HEK293T (cell line): ENCODE measurements around the gene KRTAP5-7.
"Not testable (repeated sequence)": the region's sequence is repeated elsewhere in the genome, so short reads cannot be mapped to it uniquely, and the experiment has no call there.

ENCODE experiments used
- CTCF ChIA-PET: fragments of 350-600 bp; formaldehyde crosslinking; extraction: SDS; loops from one replicate; lab custom pipeline; 2021; ENCODE audit warnings: antibody characterized with exemption, inconsistent platforms; lab: Yijun Ruan, JAX
- POLR2A ChIA-PET: fragments of 350-600 bp; formaldehyde crosslinking; extraction: SDS; loops from one replicate; lab custom pipeline; 2020; ENCODE audit warnings: antibody characterized with exemption, inconsistent platforms; lab: Yijun Ruan, JAX
- DNase-seq: peaks from one replicate; pipeline ENCODE4 v3.0.0; 2012; ENCODE audit warnings: mixed read lengths; ENCODE audit errors: extremely low spot score
- ARNT ChIP-seq: fragments of 450-650 bp; IDR thresholded peaks from 2 replicates; pipeline ENCODE4 v1.6.1; 2017; ENCODE audit warnings: mild to moderate bottlenecking
- BHLHE40 ChIP-seq: fragments of 450-650 bp; IDR thresholded peaks from 2 replicates; pipeline ENCODE4 v1.6.1; 2016; ENCODE audit warnings: mild to moderate bottlenecking, moderate library complexity, borderline replicate concordance
- CTBP1 ChIP-seq: fragments of 450-650 bp; IDR thresholded peaks from 2 replicates; pipeline ENCODE4 v1.6.1; 2016; ENCODE audit warnings: borderline replicate concordance
- ELF4 ChIP-seq: fragments of 450-650 bp; IDR thresholded peaks from 2 replicates; pipeline ENCODE4 v1.6.1; 2017; ENCODE audit warnings: antibody characterized with exemption
- FOXA1 ChIP-seq: fragments of 450-650 bp; IDR thresholded peaks from 2 replicates; pipeline ENCODE4 v1.6.1; 2016; ENCODE audit warnings: mild to moderate bottlenecking
- FOXK2 ChIP-seq: fragments of 450-650 bp; IDR thresholded peaks from 2 replicates; pipeline ENCODE4 v1.6.1; 2016; ENCODE audit warnings: mild to moderate bottlenecking
- FOXM1 ChIP-seq: fragments of 450-650 bp; IDR thresholded peaks from 2 replicates; pipeline ENCODE4 v1.6.1; 2017; ENCODE audit warnings: mild to moderate bottlenecking, borderline replicate concordance
- HDGF ChIP-seq: fragments of 450-650 bp; IDR thresholded peaks from 2 replicates; pipeline ENCODE4 v1.6.1; 2017; ENCODE audit warnings: antibody characterized with exemption, borderline replicate concordance
- L3MBTL2 ChIP-seq: fragments of 450-650 bp; conservative IDR thresholded peaks from 2 replicates; pipeline ENCODE4 v1.6.1; 2016; ENCODE audit warnings: mild to moderate bottlenecking
- LEF1 ChIP-seq: fragments of 450-650 bp; IDR thresholded peaks from 2 replicates; pipeline ENCODE4 v1.6.1; 2017; ENCODE audit warnings: mild to moderate bottlenecking, borderline replicate concordance
- NFRKB ChIP-seq: fragments of 450-650 bp; IDR thresholded peaks from 2 replicates; pipeline ENCODE4 v1.6.1; 2016; ENCODE audit warnings: mild to moderate bottlenecking, moderate library complexity
- SP1 ChIP-seq: fragments of 450-650 bp; IDR thresholded peaks from 2 replicates; pipeline ENCODE4 v1.6.1; 2017
- SUZ12 ChIP-seq: fragments of 450-650 bp; IDR thresholded peaks from 2 replicates; pipeline ENCODE4 v1.6.1; 2016; ENCODE audit warnings: mild to moderate bottlenecking
- TARDBP ChIP-seq: fragments of 450-650 bp; IDR thresholded peaks from 2 replicates; pipeline ENCODE4 v1.6.1; 2016
- ZNF384 ChIP-seq: fragments of 450-650 bp; IDR thresholded peaks from 2 replicates; pipeline ENCODE4 v1.6.1; 2016
- TF ChIP-seq, protein P1 (sequence below): fragments of 450-650 bp; IDR thresholded peaks from 2 replicates; pipeline ENCODE4 v1.6.1; 2016

Gene KRTAP5-7

GRCh38 chr11:71572811-71573210 lies 45.7 kb downstream of the KRTAP5-7 start:
- no peak for DNase-seq
- POLR2A ChIA-PET, result no interaction called here
- CTCF ChIA-PET, result interaction anchor here (0.7 to 1.1 kb wide), 2 partner anchors 9 to 12 kb away, joined by 3 read pairs; no protein-coding TSS in a partner anchor
- TF ChIP-seq ZNF384, result no peak
- TF ChIP-seq LEF1, result no peak
- TF ChIP-seq, protein P1, sequence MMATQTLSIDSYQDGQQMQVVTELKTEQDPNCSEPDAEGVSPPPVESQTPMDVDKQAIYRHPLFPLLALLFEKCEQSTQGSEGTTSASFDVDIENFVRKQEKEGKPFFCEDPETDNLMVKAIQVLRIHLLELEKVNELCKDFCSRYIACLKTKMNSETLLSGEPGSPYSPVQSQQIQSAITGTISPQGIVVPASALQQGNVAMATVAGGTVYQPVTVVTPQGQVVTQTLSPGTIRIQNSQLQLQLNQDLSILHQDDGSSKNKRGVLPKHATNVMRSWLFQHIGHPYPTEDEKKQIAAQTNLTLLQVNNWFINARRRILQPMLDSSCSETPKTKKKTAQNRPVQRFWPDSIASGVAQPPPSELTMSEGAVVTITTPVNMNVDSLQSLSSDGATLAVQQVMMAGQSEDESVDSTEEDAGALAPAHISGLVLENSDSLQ, result no peak
- TF ChIP-seq SUZ12, result no peak
- TF ChIP-seq TARDBP, result no peak
- no peak for TF ChIP-seq CTBP1
- no peak for TF ChIP-seq HDGF
- TF ChIP-seq FOXM1, result no peak
- no peak for TF ChIP-seq BHLHE40
- no peak for TF ChIP-seq ELF4
- no peak for TF ChIP-seq L3MBTL2
- no peak for TF ChIP-seq FOXK2
- no peak for TF ChIP-seq SP1

DNA sequence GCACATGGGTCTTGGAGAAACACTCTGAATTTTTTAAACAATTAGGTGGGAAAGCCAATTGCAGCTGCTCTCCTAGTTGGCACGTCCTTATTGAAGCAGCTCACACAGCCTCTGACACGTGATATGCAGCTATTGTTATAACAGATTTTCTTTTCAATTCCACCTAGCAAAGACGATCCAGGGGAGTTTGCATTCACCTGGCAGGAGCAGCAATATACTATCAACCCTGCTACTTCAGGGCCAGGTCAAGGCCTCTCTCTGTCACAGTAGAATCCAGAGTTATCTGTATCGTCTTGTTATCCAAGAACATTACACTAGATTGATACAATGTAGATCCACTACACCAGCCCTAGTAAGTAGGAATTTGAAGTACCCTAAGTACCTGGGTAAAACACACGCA lies 47.4 kb downstream of the KRTAP5-7 start:
- ChIA-PET POLR2A (no interaction called here), CTCF (no interaction called here)
- DNase-seq, result no peak

GRCh38 chr11:71575723-71576424 lies 48.8 kb downstream of the KRTAP5-7 start:
- DNase-seq, result no peak
- ChIA-PET POLR2A (no interaction called here), CTCF (no interaction called here)
- TF ChIP-seq FOXK2 (no peak), FOXM1 (no peak), L3MBTL2 (no peak), HDGF (no peak), TARDBP (no peak), SP1 (no peak), ELF4 (no peak), ARNT (no peak), NFRKB (no peak), LEF1 (no peak), CTBP1 (no peak), FOXA1 (no peak)
- TF ChIP-seq, protein P1, result no peak

More for the DNA sequence above, 47.4 kb downstream of the KRTAP5-7 start:
- TF ChIP-seq ZNF384 (no peak), TARDBP (no peak), ARNT (no peak), HDGF (no peak), ELF4 (no peak), FOXA1 (no peak), FOXM1 (no peak)
- TF ChIP-seq, protein P1, result no peak

GRCh38 chr11:71576688-71577465 lies 49.8 kb downstream of the KRTAP5-7 start:
- CTCF ChIA-PET, DNase-seq, POLR2A ChIA-PET: not testable (repeated sequence)

GRCh38 chr11:71577469-71578004 lies 50.5 kb downstream of the KRTAP5-7 start:
- ChIA-PET CTCF (no interaction called here), POLR2A (no interaction called here)
- no peak for DNase-seq
- no peak for TF ChIP-seq SUZ12
- TF ChIP-seq, protein P1, result no peak
- TF ChIP-seq FOXM1, result no peak
- TF ChIP-seq FOXK2, result no peak
- no peak for TF ChIP-seq LEF1
- TF ChIP-seq NFRKB, result no peak
